HL-60 (cell line): ENCODE data around the gene SLC30A1.

ENCODE experiments used
- DNase-seq, 2 experiments: peaks; one replicate each; pipeline ENCODE4 v3.0.0-alpha.2; 2010 to 2020; ENCODE audit warnings: low read depth in 1 of 2, low spot score in 1 of 2
- H3K27ac ChIP-seq: fragments of 250-450 bp; sonication (Bioruptor Pico); replicated peaks from 2 replicates; pipeline ENCODE4 v1.5.1; 2020; ENCODE audit warnings: mild to moderate bottlenecking, moderate library complexity
- H3K27me3 ChIP-seq: fragments of 250-450 bp; sonication (Bioruptor Pico); 2 replicates; pipeline ENCODE4 v1.5.1; 2021; ENCODE audit warnings: mild to moderate bottlenecking, moderate library complexity; ENCODE audit not compliant: insufficient read depth, poor library complexity, severe bottlenecking
- H3K4me3 ChIP-seq: replicated peaks from 2 replicates; pipeline ENCODE4 v1.5.1; 2011; ENCODE audit warnings: mild to moderate bottlenecking, control low read depth, low read length; ENCODE audit not compliant: insufficient read depth
- GABPA ChIP-seq: IDR thresholded peaks from 2 replicates; pipeline ENCODE4 v1.6.1; 2012; ENCODE audit warnings: low read depth
- POLR2AphosphoS5 ChIP-seq: IDR thresholded peaks from 2 replicates; pipeline ENCODE4 v1.6.1; 2012; ENCODE audit warnings: low read depth
- SPI1 ChIP-seq: IDR thresholded peaks from 2 replicates; pipeline ENCODE4 v1.6.1; 2012; ENCODE audit warnings: low read depth, mild to moderate bottlenecking, borderline replicate concordance
- TF ChIP-seq, protein P1 (sequence below): IDR thresholded peaks from 2 replicates; pipeline ENCODE4 v1.6.1; 2012; ENCODE audit warnings: low read depth; ENCODE audit not compliant: insufficient replicate concordance
- TF ChIP-seq, protein P2 (sequence below): IDR thresholded peaks from one replicate; pipeline ENCODE4 v1.5.1; 2011; ENCODE audit warnings: low read length, control low read depth, inconsistent platforms; ENCODE audit not compliant: insufficient read depth

Gene SLC30A1

DNA sequence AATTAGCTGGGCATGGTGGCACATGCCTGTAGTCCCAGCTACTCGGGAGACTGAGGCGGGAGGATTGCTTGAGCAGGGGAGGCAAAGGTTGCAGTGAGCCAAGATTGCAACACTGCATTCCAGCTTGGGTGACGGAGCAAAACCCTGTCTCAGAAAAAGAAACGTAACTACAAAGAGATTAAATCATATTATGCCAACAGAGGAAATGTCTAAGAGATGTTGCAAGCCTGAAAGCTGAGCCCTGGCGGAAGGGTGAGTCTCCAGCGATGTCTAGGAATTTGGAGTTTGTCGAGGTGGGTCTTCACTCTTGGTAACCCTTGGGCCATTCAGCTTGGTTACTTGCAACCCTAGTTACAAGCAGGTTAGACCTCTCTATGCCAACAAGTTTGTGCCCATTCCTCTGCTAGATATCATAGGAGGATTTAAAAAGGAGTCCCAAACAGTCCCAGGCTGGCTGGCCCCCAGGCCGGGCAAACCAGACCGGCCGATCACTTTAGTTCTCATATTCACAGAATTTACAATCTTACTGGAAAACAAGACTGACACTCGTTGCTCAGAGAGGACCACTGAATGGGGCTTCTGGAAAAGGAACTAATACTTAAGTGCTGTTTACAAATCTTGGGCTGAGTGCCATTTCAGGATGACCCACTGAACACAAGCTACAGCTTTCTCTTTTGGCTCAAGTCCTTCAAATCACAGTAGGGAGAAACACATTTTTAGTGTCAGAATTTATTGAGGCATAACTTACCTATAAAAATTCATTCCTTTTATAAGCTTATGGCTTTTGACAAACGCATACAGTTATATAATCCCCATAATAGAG lies 27.1 kb downstream of the SLC30A1 start:
- no peak for TF ChIP-seq POLR2AphosphoS5
- TF ChIP-seq, protein P1, sequence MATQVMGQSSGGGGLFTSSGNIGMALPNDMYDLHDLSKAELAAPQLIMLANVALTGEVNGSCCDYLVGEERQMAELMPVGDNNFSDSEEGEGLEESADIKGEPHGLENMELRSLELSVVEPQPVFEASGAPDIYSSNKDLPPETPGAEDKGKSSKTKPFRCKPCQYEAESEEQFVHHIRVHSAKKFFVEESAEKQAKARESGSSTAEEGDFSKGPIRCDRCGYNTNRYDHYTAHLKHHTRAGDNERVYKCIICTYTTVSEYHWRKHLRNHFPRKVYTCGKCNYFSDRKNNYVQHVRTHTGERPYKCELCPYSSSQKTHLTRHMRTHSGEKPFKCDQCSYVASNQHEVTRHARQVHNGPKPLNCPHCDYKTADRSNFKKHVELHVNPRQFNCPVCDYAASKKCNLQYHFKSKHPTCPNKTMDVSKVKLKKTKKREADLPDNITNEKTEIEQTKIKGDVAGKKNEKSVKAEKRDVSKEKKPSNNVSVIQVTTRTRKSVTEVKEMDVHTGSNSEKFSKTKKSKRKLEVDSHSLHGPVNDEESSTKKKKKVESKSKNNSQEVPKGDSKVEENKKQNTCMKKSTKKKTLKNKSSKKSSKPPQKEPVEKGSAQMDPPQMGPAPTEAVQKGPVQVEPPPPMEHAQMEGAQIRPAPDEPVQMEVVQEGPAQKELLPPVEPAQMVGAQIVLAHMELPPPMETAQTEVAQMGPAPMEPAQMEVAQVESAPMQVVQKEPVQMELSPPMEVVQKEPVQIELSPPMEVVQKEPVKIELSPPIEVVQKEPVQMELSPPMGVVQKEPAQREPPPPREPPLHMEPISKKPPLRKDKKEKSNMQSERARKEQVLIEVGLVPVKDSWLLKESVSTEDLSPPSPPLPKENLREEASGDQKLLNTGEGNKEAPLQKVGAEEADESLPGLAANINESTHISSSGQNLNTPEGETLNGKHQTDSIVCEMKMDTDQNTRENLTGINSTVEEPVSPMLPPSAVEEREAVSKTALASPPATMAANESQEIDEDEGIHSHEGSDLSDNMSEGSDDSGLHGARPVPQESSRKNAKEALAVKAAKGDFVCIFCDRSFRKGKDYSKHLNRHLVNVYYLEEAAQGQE, result no peak
- no peak for TF ChIP-seq GABPA
- TF ChIP-seq SPI1, result no peak
- TF ChIP-seq, protein P2, sequence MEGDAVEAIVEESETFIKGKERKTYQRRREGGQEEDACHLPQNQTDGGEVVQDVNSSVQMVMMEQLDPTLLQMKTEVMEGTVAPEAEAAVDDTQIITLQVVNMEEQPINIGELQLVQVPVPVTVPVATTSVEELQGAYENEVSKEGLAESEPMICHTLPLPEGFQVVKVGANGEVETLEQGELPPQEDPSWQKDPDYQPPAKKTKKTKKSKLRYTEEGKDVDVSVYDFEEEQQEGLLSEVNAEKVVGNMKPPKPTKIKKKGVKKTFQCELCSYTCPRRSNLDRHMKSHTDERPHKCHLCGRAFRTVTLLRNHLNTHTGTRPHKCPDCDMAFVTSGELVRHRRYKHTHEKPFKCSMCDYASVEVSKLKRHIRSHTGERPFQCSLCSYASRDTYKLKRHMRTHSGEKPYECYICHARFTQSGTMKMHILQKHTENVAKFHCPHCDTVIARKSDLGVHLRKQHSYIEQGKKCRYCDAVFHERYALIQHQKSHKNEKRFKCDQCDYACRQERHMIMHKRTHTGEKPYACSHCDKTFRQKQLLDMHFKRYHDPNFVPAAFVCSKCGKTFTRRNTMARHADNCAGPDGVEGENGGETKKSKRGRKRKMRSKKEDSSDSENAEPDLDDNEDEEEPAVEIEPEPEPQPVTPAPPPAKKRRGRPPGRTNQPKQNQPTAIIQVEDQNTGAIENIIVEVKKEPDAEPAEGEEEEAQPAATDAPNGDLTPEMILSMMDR, result no peak
- Histone ChIP-seq H3K4me3 (no peak overlapping the region), H3K27me3 (no peaks in the 10 kb centered on the region), H3K27ac (no peak overlapping the region)
- no peak for DNase-seq

DNA sequence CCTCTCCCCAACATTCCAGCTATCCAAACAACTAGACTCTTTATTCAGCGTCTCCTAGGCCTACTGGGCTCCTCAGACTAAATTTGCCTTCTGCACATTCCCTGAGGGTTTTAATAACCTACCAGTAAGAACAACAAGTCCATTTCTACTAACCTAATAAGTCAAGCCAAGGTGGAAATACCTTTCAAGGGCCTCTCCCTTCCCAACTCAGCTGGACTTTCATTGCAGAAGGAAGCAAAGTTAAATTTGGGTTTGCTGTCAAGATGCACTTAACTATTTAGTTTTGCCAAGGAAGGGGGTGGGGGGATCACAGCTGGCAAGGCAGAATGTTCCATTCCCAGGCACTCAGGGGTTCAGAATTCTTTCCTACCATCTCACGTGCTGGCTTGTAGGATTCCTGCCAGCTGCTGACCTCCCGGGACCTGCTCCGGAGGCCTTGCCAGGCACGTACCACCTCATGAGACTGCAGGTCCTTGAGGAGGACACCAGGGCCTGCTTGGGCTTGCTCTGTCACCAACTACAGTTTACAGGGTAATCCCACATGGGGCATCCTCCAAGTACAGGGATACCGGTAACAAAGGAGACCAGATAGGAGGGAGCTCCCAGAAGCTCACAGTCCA lies 29.8 kb downstream of the SLC30A1 start:
- TF ChIP-seq, protein P1, result no peak
- TF ChIP-seq POLR2AphosphoS5 (no peak), GABPA (no peak), SPI1 (no peak)
- TF ChIP-seq, protein P2, result no peak
- Histone ChIP-seq H3K27ac (no peak overlapping the region), H3K4me3 (no peak overlapping the region), H3K27me3 (no peaks in the 10 kb centered on the region)
- no peak for DNase-seq

DNA sequence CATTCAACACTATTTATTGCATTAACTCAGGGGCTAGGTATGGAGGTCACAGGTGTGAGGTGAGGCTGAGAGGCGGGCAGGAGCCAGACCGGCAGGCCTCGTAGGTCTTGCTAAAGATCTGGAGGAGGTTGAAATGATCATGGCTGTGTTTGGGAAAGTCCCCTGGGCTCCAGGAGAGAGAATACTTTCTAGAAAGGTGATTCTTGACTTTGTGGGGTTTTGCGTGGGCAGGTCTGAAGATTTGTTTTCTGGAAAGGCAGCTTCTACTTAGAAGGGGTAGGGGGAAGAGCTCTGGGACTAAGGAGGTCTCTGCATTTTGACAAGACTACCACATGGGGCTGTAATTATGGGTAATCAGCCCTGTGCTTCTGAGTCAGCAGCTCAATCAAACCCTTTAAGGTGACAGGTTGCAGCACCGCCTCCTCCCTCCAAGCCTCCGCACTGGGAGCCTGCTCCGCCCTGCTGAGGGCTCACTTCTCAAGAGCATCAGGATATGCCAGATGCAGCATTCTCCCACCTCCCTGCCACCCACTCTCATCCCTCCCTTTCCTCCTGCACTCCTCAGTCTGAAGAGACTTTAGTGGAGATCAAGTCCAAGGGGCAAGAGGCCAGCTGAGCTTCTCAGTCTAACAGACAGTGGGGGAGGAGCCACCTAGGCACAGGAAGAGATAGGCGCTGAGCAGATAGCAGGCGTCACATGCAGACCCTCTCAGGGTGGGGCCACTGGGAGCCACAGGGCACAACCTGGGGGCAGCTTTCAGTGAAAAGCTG lies 30.5 kb downstream of the SLC30A1 start:
- no peak overlapping the region for H3K27ac ChIP-seq
- H3K4me3 ChIP-seq, result no peak overlapping the region
- no peak for DNase-seq
- H3K27me3 ChIP-seq, result no peaks in the 10 kb centered on the region
- TF ChIP-seq POLR2AphosphoS5 (no peak), GABPA (no peak), SPI1 (no peak)
- TF ChIP-seq, protein P2, result no peak
- TF ChIP-seq, protein P1, result no peak
